HG03571 (cell line): ENCODE measurements around the gene KCTD6.

Experiments
- ATAC-seq: cut with Tn5 transposase; IDR thresholded peaks from one replicate; pipeline ENCODE4 v1.9.1; 2021; ENCODE audit not compliant: unreplicated experiment

Gene KCTD6

GRCh38 chr3:58551636-58552180 is 59.8 kb downstream of the KCTD6 start:
- no peak for ATAC-seq
